ENCODE measurements around the gene OR7G2.
A peak's percentile ranks its signal among the peaks of the same experiment; 100 is the strongest.

OR7G2 gene

GRCh38 chr19:9107375-9107774 is at the start of gene OR7G2:
Gene OR7G2 (minus strand): TSS chr19:9107475. CDS start chr19:9103243, 4,232 bp downstream.
- no peak within 1 kb of the TSS for H3K4me3 ChIP-seq (ENCODE audit: low read depth, low read length)

GRCh38 chr19:9156304-9156703 is 49.0 kb upstream of the OR7G2 start:
- H3K4me3 ChIP-seq (ENCODE audit: low read depth, low read length), result no peak overlapping the region

- H3K4me3 ChIP-seq (ENCODE audit: low read depth, low read length), result no peak overlapping the region
These were observed 48.3 kb upstream of the OR7G2 start for GRCh38 chr19:9155591-9155990.

GRCh38 chr19:9151367-9151766 is 44.1 kb upstream of the OR7G2 start:
- no peak overlapping the region for H3K4me3 ChIP-seq (ENCODE audit: low read depth, low read length)

- no peak overlapping the region for H3K4me3 ChIP-seq (ENCODE audit: low read depth, low read length)
These were observed 43.4 kb upstream of the OR7G2 start for GRCh38 chr19:9150650-9151049.

- H3K4me3 ChIP-seq (ENCODE audit: low read depth, low read length), result no peak overlapping the region
These were observed 42.7 kb upstream of the OR7G2 start for GRCh38 chr19:9149997-9150396.

GRCh38 chr19:9148697-9149096 is 41.4 kb upstream of the OR7G2 start:
- H3K4me3 ChIP-seq (ENCODE audit: low read depth, low read length), result no peak overlapping the region

- H3K4me3 ChIP-seq (ENCODE audit: low read depth, low read length), result no peak overlapping the region
These were observed 39.6 kb upstream of the OR7G2 start for GRCh38 chr19:9146882-9147281.

- H3K4me3 ChIP-seq (ENCODE audit: low read depth, low read length), result no peak overlapping the region
These were observed 37.6 kb upstream of the OR7G2 start for GRCh38 chr19:9144920-9145319.

- H3K4me3 ChIP-seq (ENCODE audit: low read depth, low read length), result peak within 1 kb of the TSS; percentile 98
These were observed 33.0 kb upstream of the OR7G2 start, which contains the start of gene ZNF317 for GRCh38 chr19:9140159-9140874. Gene ZNF317 (plus strand): TSS chr19:9140397. CDS start chr19:9156017, 15,620 bp downstream.

- peak overlapping the region; percentile 98 for H3K4me3 ChIP-seq (ENCODE audit: low read depth, low read length)
These were observed 32.4 kb upstream of the OR7G2 start for GRCh38 chr19:9139609-9140158.

GRCh38 chr19:9132422-9132821 is 25.1 kb upstream of the OR7G2 start:
- H3K4me3 ChIP-seq (ENCODE audit: low read depth, low read length), result no peak overlapping the region

GRCh38 chr19:9130965-9131364 is 23.7 kb upstream of the OR7G2 start:
- H3K4me3 ChIP-seq (ENCODE audit: low read depth, low read length), result no peak overlapping the region

GRCh38 chr19:9128171-9128570 is 20.9 kb upstream of the OR7G2 start:
- no peak overlapping the region for H3K4me3 ChIP-seq (ENCODE audit: low read depth, low read length)

- no peak within 1 kb of the TSS for H3K4me3 ChIP-seq (ENCODE audit: low read depth, low read length)
These were observed 19.7 kb upstream of the OR7G2 start, which contains the start of gene OR7G3 for GRCh38 chr19:9126900-9127405. Gene OR7G3 (minus strand): TSS chr19:9126950. CDS start chr19:9126950, 0 bp downstream.

- H3K4me3 ChIP-seq (ENCODE audit: low read depth, low read length), result no peak overlapping the region
These were observed 9.3 kb upstream of the OR7G2 start for GRCh38 chr19:9116547-9116946.

- no peak within 1 kb of the TSS for H3K4me3 ChIP-seq (ENCODE audit: low read depth, low read length)
These were observed 8.1 kb upstream of the OR7G2 start, which contains the start of gene OR7G1 for GRCh38 chr19:9115307-9115813. Gene OR7G1 (minus strand): TSS chr19:9115763. CDS start chr19:9115763, 0 bp downstream.

GRCh38 chr19:9109959-9110358 is 2.7 kb upstream of the OR7G2 start:
- H3K4me3 ChIP-seq (ENCODE audit: low read depth, low read length), result no peak overlapping the region

GRCh38 chr19:9086761-9087160 is 20.5 kb downstream of the OR7G2 start, which contains the start of gene OR1M1:
Gene OR1M1 (plus strand): TSS chr19:9087061. CDS start chr19:9093245, 6,184 bp downstream.
- H3K4me3 ChIP-seq (ENCODE audit: low read depth, low read length), result no peak within 1 kb of the TSS

- no peak overlapping the region for H3K4me3 ChIP-seq (ENCODE audit: low read depth, low read length)
These were observed 28.6 kb downstream of the OR7G2 start for GRCh38 chr19:9078651-9079050.

GRCh38 chr19:9076901-9077300 is 30.4 kb downstream of the OR7G2 start:
- H3K4me3 ChIP-seq (ENCODE audit: low read depth, low read length), result no peak overlapping the region

Measured in iPS-11a (cell line).